ENCODE data around the gene DHRS4L2. TPM values are rescaled to one million over a fixed set of nuclear protein-coding genes. Genes with fewer than 3 reads are reported as not detected.
A peak's percentile ranks its signal among the peaks of the same experiment; 100 is the strongest.
"Not testable (repeated sequence)": the region's sequence is repeated elsewhere in the genome, so short reads cannot be mapped to it uniquely, and the experiment has no call there.

The DHRS4L2 gene
- total RNA-seq, 1 donor from 2014 or later: 22.1 TPM

DNA sequence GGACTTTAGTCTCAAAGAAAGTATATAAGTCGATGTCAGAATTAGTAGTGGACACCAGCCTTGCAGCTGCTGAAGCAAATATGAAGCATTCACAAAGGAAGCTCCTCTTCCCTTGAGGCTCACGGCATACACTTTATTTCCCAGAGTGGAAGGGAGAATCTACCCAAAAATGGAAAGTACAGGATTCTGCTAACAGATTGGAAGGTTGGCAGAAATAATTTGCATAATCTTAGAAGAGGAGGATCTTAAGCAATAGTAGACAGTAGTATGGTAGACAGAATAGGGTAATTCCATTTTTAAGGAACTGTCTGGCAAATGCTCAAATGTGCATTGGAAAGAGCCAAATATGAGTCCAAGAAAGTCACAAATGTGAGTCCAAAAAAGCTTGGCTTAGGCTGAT is 32.9 kb upstream of the DHRS4L2 start:
- H3K36me3 Mint-ChIP-seq (ENCODE audit: low read depth): peaks cover 11% of the 10 kb centered on the region
- not testable (repeated sequence) for H3K4me3 Mint-ChIP-seq, DNase-seq, H3K27me3 Mint-ChIP-seq, H3K9me3 Mint-ChIP-seq, H3K27ac Mint-ChIP-seq
- intact Hi-C loops (cut with micrococcal nuclease): loop anchor here (2.0 kb wide), 1 partner anchor 487 kb away; the partner anchor contains the start of gene SDR39U1
- peaks cover 15% of the 10 kb centered on the region for H3K4me1 Mint-ChIP-seq

DNA sequence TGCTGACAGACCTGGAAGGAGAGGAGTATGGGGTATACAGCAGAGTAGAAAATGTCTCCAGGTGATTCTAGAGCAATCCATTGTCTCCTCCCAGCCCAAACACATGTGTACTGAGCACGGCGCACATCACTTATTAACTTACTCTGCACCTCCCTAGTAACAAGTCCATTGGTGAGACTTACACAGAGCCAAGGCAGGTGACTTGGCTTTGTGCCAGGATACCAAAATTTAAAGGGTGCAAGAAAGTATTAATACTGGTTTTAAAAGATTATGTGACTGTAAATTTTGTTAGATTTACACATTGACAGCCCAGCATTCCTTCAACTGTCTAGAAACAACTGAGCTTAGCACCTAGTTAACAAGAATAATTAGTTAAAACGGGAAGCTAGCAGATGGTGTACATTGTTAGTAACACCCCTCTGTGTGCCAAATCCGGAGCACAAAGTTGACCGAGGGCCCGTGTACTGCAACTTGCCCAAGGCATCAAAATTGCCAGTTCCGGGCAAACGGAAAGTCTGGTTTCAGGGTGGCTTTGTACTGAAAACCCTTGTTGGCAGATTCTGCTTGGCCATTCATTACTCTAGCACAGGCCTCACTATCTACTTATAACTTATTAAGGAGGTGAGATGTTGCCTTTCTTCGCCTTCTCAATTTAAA is 30.7 kb upstream of the DHRS4L2 start:
- H3K9me3 Mint-ChIP-seq; H3K27ac Mint-ChIP-seq; H3K27me3 Mint-ChIP-seq; H3K36me3 Mint-ChIP-seq (ENCODE audit: low read depth); intact Hi-C loops (cut with micrococcal nuclease); H3K4me1 Mint-ChIP-seq; H3K4me3 Mint-ChIP-seq: not testable (repeated sequence)
- peak; percentile 29 for DNase-seq

DNA sequence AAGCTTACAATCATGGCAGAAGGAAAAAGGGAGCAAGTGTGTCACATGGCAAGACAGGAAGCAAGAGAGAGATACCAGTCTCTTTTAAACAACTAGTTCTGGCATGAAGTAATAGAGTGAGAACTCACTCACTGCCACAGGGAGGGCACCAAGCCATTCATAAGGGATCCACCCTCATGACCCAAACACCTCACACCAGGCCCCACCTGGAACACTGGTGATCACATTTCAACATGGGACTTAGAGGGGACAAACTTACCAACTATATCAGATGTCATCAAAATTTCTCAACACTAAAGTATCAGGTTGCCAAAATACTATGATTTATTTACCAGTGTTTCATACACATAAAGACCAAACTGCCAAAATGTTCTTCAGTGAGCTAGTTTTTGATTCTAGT is 27.8 kb upstream of the DHRS4L2 start:
- intact Hi-C loops (cut with micrococcal nuclease): not testable (repeated sequence)

DNA sequence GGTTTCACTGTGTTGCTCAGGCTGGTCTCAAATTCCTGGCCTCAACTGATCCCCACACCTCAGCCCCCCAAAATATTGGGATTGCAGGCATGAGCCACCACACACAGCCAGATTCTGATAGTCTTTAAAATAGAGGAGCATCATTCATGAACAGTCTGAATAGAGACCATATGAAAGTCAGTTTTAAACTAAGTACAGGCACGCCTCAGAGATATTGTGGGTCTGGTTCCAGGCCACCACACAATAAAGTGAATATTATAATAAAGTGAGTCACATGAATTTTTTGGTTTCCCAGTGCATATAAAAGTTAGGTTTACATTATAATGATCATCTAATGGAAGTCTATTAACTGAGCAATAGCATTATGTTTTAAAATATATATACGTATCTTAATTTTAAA is 27.0 kb upstream of the DHRS4L2 start:
- not testable (repeated sequence) for H3K4me3 Mint-ChIP-seq, H3K9me3 Mint-ChIP-seq

More for the DNA sequence above, 27.8 kb upstream of the DHRS4L2 start:
- H3K27ac Mint-ChIP-seq; H3K4me1 Mint-ChIP-seq; H3K4me3 Mint-ChIP-seq; H3K9me3 Mint-ChIP-seq; H3K36me3 Mint-ChIP-seq (ENCODE audit: low read depth); H3K27me3 Mint-ChIP-seq: not testable (repeated sequence)
- peak; percentile 36 for DNase-seq

DNA sequence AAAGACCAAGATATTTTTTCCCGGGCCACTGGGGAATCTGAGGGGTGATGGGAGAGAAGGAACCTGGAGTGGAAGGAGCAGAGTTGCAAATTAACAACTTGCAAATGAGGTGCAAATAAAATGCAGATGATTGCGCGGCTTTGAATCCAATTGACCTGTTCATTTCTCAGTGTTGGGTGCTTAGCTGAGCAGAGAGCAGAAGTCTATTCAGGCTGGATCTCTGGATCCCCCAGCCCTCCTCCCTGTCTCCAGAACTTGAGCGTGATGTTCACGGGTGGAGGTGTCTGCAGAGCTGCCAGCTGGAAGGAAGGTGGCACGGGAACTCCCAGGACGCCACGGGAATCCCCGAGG is 19.6 kb upstream of the DHRS4L2 start:
- DNase-seq; intact Hi-C loops (cut with micrococcal nuclease); H3K27me3 Mint-ChIP-seq; H3K9me3 Mint-ChIP-seq; H3K36me3 Mint-ChIP-seq (ENCODE audit: low read depth); H3K27ac Mint-ChIP-seq; H3K4me1 Mint-ChIP-seq; H3K4me3 Mint-ChIP-seq: not testable (repeated sequence)

More for the DNA sequence above, 27.0 kb upstream of the DHRS4L2 start:
- intact Hi-C loops (cut with micrococcal nuclease); H3K27ac Mint-ChIP-seq; DNase-seq; H3K4me1 Mint-ChIP-seq; H3K36me3 Mint-ChIP-seq (ENCODE audit: low read depth); H3K27me3 Mint-ChIP-seq: not testable (repeated sequence)

DNA sequence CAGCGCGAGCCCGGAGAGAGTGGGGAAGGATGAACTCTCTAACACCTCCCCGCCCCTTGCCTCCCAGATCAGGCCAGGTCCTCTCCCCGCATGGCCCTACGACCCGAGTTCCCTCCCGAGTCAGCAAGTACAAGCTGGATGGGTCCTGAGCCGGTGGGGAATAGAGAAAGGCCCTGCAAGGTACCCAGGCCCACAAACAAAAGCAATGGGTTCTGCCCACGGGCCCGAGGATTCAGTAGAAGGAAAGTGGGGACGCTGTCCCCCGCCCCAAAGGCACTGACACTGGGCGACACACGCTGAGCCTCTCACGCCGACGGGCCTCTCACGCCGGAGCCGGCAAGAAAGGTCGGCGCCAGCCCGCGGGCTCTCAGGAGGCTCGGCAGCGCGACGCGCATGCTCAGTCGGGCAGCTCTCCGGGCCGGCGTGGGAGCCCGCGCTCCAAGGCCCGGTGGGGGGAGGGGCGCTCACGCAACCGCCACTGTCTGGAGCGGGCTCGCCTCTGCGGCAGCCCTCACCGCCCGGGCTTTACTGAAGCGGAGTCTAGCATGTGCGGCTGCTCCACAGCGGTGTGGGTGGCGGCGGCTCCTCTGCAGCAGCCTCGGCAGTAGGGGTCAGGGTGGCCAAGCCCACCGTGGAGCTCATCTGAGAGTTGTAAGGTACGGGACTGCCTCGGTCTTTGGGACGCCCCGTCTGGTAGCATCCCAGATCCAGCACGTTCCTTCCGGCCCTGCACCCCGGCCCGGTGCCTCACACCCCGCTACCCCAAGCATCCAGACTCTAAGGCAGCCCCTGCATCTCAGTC is 19.0 kb upstream of the DHRS4L2 start:
- H3K36me3 Mint-ChIP-seq (ENCODE audit: low read depth); H3K4me1 Mint-ChIP-seq; intact Hi-C loops (cut with micrococcal nuclease); H3K27ac Mint-ChIP-seq; H3K9me3 Mint-ChIP-seq; H3K4me3 Mint-ChIP-seq; H3K27me3 Mint-ChIP-seq: not testable (repeated sequence)
- DNase-seq: peak; percentile 87

DNA sequence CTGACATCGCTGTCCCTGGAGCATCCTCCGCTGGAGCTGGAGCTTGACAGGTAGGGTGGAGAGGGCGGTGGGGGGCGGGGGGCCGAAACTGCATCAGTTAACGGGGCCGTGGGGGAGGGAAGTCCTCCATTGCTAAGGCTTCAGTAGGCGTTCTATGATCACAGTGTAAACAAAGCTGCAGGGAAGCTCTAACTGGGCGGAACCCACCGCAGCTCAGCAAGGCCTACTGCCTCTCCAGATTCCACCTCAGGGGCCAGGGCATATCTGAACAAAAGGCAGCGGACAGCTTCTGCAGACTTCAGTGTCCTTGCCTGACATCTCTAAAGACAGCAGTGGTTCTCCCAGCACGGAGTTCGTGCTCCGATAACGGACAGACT is 18.5 kb upstream of the DHRS4L2 start:
- H3K4me3 Mint-ChIP-seq; intact Hi-C loops (cut with micrococcal nuclease); H3K27me3 Mint-ChIP-seq; H3K4me1 Mint-ChIP-seq; H3K9me3 Mint-ChIP-seq; H3K27ac Mint-ChIP-seq; DNase-seq: not testable (repeated sequence)
- peaks cover 15% of the 10 kb centered on the region for H3K36me3 Mint-ChIP-seq (ENCODE audit: low read depth)

DNA sequence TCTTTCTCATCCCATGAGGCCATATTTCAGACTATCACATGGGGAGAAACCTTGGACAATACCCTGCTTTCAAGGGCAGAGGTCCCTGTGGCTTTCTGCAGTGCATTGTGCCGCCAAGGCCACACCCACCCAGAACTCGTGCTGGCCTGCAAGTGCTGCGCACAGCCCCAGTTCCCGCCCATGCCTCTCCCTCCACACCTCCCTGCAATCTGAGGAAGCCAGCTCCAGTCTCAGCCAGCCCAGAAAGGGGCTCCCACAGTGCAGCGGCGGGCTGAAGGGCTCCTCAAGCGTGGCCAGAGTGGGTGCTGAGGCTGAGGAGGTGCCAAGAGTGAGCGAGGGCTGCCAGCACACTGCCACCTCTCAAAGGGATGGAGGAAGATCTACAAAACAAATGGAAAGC is 15.6 kb upstream of the DHRS4L2 start:
- H3K27ac Mint-ChIP-seq; DNase-seq; H3K27me3 Mint-ChIP-seq; H3K4me1 Mint-ChIP-seq; intact Hi-C loops (cut with micrococcal nuclease); H3K4me3 Mint-ChIP-seq: not testable (repeated sequence)
- Mint-ChIP-seq H3K9me3 (peaks cover 13% of the 10 kb centered on the region), H3K36me3 (ENCODE audit: low read depth) (peaks cover 22% of the 10 kb centered on the region)

DNA sequence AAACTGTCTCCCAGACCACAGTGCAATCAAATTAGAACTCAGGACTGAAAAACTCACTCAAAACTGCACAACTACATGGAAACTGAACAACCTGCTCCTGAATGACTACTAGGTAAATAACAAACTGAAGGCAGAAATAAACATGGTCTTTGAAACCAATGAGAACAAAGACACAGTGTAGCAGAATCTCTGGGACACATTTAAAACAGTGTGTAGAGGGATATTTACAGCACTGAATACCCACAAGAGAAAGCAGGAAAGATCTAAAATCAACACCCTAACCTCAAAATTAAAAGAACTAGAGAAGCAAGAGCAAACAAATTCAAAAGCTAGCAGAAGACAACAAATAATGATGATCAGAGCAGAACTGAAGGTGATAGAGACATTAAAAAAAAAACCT is 14.7 kb upstream of the DHRS4L2 start:
- DNase-seq, H3K27me3 Mint-ChIP-seq, H3K4me1 Mint-ChIP-seq, H3K4me3 Mint-ChIP-seq, H3K27ac Mint-ChIP-seq: not testable (repeated sequence)
- intact Hi-C loops (cut with micrococcal nuclease): loop anchor here (1.0 kb wide), 1 partner anchor 40 kb away; no protein-coding TSS in a partner anchor
- Mint-ChIP-seq H3K36me3 (ENCODE audit: low read depth) (peaks cover 22% of the 10 kb centered on the region), H3K9me3 (peaks cover 13% of the 10 kb centered on the region)

DNA sequence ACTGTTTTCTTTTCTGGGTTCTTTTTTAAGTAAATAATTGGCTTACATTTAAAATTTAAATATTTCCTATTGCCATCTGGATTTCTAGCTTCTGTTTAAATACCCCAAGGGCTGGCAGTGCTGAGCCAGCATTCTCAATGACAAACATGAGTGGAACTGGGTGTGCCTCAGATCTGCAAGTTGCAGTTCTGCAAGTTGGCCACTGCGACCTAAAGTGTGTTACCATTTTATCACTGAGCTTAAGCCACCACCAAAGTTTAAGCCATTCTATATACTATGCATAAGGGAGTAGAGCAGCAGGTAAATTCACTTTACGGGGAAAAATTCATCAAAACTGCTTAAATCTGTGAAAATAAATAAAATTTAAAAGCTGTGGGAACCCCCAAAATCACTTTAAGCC is 11.5 kb upstream of the DHRS4L2 start:
- H3K4me1 Mint-ChIP-seq; H3K27ac Mint-ChIP-seq; H3K4me3 Mint-ChIP-seq; intact Hi-C loops (cut with micrococcal nuclease); H3K27me3 Mint-ChIP-seq: not testable (repeated sequence)
- H3K36me3 Mint-ChIP-seq (ENCODE audit: low read depth): peaks cover 22% of the 10 kb centered on the region
- DNase-seq: peak; percentile 66
- H3K9me3 Mint-ChIP-seq: peaks cover 13% of the 10 kb centered on the region

DNA sequence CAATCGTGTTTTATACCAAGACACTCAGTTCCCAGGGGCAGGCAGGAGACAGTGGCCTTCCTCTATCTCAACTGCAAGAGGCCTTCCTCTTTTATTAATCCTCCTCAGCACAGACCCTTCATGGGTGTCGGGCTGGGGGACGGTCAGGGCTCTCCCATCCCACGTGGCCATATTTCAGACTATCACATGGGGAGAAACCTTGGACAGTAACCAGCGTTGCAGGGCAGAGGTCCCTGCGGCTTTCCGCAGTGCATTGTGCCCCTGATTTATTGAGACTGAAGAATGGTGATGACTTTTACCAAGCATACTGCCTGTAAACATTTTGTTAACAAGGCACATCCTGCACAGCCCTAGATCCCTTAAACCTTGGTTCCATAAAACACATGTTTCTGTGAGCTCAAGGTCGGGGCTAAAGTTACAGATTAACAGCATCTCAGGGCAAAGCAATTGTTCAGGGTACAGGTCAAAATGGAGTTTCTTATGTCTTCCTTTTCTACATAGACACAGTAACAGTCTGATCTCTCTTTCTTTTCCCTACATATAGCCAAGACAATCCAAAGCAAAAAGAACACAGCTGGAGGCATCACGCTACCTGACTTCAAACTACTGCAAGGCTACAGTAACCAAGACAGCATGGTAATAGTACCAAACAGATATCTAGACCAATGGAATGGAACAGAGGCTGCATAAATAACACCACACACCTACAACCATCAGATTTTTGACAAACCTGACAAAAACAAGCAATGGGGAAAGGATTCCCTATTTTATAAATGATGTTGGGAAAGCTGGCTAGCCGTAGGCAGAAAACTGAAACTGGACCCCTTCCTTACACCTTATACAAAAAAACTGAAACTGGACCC is 6.5 kb upstream of the DHRS4L2 start:
- DNase-seq; H3K27ac Mint-ChIP-seq; H3K4me3 Mint-ChIP-seq; H3K4me1 Mint-ChIP-seq; H3K9me3 Mint-ChIP-seq; intact Hi-C loops (cut with micrococcal nuclease); H3K27me3 Mint-ChIP-seq: not testable (repeated sequence)
- H3K36me3 Mint-ChIP-seq (ENCODE audit: low read depth): peaks cover 14% of the 10 kb centered on the region

DNA sequence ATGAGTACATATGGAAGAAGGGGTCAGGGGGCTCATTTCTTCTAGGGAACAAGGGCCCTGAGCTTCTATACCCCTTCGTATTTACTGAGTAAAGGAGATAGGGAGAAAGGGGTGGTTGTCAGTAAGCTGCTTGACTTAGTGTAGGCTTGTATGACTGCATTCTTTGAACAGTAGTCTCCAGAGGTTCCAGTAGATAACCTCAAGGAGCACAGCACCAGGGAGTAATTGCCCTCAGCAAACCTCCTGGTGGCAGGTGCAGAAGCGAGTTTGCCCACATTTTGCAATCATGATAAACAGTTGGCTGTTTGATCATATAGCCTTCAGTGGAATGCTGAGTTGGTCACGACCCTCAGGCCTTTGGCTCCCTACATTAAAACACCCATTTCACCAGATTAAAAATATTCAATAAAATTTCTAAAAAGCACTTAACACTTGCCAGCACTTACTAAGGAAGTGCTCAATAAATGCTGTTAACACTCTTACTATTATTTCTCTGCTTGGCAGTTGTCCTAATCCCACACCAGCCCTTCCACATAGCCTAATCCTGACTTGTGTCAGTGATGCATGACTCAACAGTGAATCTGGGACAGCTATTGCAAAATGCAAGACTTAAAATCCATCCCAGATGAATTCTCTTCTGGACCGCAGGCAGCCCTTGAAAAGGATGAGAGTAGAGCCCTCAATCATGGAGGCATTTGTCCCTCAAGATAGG is 3.7 kb upstream of the DHRS4L2 start:
- intact Hi-C loops (cut with micrococcal nuclease): loop anchor here (5.0 kb wide), 2 partner anchors 52 to 107 kb away; partner anchors contain the start of gene PCK2

DNA sequence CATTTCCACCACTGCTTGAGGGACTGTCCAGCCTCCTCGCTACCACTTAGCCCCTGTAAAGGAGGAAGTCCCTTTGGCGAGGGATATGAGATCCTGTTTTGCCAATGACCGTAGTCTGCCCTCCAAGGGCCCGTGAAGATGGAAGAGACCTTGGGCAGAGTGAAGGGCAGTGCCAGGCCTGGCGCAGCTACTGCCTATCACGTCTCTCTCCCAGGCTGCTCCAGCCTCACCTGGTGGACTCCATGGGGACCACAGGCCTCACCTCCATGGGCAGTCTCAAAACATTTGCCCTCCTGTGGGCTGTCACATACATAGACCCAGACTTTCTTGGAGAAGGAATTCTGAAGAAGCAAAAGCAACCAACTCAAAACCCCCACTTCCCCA is 514 bp upstream of the DHRS4L2 start:
- Mint-ChIP-seq H3K27ac (peak overlapping the region; percentile 53), H3K4me3 (peak overlapping the region; percentile 87)

More for the DNA sequence above, 3.7 kb upstream of the DHRS4L2 start:
- DNase-seq: no peak
- peaks cover 26% of the 10 kb centered on the region for H3K4me1 Mint-ChIP-seq
- H3K36me3 Mint-ChIP-seq (ENCODE audit: low read depth): peaks cover 13% of the 10 kb centered on the region
- H3K9me3 Mint-ChIP-seq: no peaks in the 10 kb centered on the region
- H3K27me3 Mint-ChIP-seq: no peaks in the 10 kb centered on the region
- H3K27ac Mint-ChIP-seq: no peak overlapping the region
- H3K4me3 Mint-ChIP-seq: no peak overlapping the region

More for the DNA sequence above, 514 bp upstream of the DHRS4L2 start:
- intact Hi-C loops (cut with micrococcal nuclease): loop anchor here (1.0 to 5.0 kb wide), 3 partner anchors 49 to 104 kb away; partner anchors contain the start of gene PCK2
- not testable (repeated sequence) for DNase-seq; H3K36me3 Mint-ChIP-seq (ENCODE audit: low read depth); H3K9me3 Mint-ChIP-seq; H3K27me3 Mint-ChIP-seq
- H3K4me1 Mint-ChIP-seq: peaks cover 26% of the 10 kb centered on the region
